Hematopoietic multipotent progenitor cell treated with erythropoietin and hydrocortisone succinate and interleukin-3 and kit ligand, for 6 days (in vitro differentiated cells): ENCODE data around the gene PRDX3.
"Not testable (repeated sequence)": the region's sequence is repeated elsewhere in the genome, so short reads cannot be mapped to it uniquely, and the experiment has no call there.

ENCODE experiments used
- DNase-seq: peaks from one replicate; pipeline ENCODE4 v3.0.0-alpha.2; 2015

The PRDX3 gene

DNA sequence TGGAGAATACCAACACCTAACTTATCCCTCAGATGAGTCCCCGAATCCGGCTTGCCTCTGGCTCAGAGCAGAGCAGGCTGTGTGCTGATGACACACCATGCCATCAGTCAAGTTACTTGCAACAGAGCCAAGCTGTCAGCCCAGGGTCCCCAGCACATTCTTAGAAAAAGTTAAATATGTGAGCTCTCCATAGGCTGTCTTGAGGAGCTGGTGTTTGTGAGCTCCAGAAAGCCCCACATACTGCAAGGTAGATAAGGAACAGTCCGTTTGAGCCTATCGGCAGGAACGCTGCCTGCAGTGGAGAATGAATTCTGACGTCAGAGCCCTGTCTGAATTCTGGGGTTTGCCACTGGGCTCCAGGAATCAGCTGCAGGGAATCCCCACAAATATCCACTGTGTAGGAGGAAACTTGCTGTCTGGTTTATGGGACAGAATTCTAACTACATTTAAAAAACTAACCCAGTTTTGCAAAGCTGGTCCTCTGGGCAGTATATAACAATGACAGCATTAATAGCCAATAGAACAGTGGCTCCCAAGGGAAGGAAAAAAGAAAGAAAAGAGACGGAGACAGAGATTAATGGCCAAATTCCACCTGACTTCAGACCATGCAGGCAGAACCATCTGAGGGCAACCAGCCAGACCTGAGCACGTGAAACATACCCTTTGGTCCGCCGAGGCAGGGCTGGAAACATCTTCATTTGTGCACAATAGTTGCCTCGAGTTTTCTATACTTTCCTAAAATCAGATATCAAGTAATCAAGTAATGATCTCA, 16.7 kb downstream of the PRDX3 start:
- no peak for DNase-seq

DNA sequence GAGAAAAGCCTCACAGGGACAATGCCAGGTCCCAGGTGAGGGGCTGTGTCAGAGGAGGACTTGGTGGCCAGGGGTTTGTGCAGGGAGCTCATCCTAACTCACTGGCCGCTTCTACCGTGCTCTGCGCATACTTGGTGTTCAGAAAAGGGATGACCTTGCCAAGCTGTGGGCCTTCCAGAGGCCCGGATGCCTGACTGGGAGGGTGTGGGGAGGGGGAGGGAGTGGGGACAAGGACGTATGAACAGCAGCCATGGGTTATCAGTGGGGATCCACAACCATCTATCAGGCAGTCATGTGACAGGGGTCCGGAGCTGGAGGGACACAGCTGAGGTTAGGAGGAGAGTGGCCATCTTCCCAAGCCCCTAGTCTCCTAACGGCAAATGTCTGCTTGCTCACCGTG, 19.3 kb downstream of the PRDX3 start:
- DNase-seq = no peak

DNA sequence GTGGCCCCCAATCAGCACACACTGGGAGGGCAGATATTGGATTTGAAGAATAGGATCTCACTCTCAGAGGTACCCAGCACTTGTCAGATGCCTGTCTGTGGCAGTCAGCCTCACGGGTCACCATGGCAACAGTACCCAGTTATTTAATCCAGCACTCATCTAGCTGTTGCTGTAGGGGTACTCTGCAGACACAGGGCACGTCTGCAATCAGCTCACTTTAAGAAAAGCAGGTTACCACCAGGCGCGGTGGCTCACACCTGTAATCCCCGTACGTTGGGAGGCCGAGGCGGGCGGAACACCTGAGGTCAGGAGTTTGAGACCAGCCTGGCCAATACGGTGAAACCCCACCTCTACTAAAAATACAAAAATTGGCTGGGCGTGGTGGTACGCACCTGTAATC, 25.0 kb downstream of the PRDX3 start:
- no peak for DNase-seq

GRCh38 chr10:119153041-119153440, 25.6 kb downstream of the PRDX3 start:
- no peak for DNase-seq

DNA sequence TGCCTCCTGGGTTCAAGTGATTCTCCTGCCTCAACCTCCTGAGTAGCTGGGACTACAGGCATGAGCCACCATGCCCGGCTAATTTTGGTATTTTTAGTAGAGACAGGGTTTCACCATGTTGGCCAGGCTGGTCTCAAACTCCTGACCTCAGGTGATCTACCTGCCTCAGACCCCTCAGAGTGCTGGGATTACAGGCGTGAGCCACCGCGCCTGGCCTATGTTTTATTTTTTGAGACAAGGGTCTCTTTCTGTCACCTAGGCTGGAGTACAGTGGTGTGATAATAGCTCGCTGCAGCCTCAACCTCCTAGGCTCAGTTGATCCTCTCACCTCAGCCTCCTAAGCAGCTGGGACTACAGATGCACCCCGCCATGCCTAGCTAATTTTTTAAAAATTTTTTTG, 27.0 kb downstream of the PRDX3 start:
- not testable (repeated sequence) for DNase-seq

GRCh38 chr10:119149729-119150128, 28.9 kb downstream of the PRDX3 start:
- peak; percentile 50 for DNase-seq

GRCh38 chr10:119149157-119149556, 29.5 kb downstream of the PRDX3 start:
- no peak for DNase-seq

- DNase-seq = no peak
Observed at GRCh38 chr10:119143657-119144056, 35.0 kb downstream of the PRDX3 start.

- DNase-seq = no peak
Observed at GRCh38 chr10:119140603-119141245, 37.9 kb downstream of the PRDX3 start.

- peak; percentile 84 for DNase-seq
Observed at GRCh38 chr10:119139464-119140067, 39.0 kb downstream of the PRDX3 start.

DNA sequence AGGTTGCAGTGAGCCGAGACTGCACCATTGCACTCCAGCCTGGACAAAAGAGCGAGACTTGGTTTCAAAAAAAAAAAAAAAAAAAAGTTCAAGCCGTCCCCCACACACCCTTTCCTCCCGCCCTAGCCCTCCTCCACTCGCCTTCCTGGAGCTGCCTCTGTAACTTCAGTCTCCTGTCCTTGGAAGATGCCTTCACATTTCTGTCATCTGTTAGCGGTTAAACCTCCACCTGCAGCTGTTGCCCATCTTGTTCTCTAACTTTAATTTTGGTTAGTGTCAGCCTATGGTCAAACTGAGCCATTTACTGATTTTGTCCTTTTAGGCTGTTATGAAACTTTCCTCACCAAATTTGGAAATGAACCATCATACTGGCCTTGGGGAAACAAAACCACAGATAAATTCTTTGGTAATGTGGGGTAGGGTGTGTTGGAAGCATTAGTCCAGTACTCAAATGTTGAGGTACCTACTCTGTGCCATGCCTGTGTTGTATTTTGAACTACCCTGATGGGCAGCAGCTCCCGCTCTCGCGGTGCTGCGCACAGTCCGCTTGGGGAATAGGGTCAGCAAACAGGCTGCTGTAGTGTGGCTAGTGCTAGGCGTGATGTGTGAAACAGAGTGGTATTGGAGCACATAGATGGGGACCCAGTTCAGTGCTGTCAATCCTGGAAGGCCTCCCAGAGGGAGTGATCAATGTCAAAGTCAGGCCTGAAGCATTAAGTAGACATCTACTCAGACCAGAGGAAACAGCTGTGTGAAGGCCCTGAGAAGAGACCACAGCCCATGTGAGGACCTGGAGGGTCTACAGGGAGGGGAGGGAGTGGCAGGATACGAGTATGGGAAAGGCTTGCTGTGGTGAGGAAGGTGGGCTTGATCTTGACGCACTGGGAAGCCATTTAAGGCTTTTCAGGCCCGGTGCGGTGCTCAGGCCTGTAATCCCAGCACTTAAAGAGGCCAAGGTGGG, 40.0 kb downstream of the PRDX3 start:
- peak; percentile 63 for DNase-seq

- DNase-seq = peak; percentile 30
Observed at GRCh38 chr10:119137878-119138277, 40.7 kb downstream of the PRDX3 start.

DNA sequence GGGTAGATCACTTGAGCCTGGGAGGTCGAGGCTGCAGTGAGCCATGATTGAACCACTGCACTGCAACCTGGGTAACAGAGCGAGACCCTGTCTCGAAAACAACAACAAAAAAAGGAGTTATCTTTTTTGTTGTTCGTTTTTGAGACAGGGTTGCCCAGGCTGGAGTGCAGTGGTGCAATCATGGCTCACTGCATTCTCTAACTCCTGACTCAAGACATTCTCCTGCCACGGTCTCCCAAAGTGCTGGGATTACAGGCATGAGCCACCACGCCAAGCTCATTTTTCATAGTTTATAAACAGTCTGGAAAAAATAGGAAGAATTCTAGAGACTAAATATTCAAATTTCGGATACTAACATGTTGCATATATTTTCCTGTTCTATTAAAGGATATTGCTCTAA, 42.5 kb downstream of the PRDX3 start:
- no peak for DNase-seq

GRCh38 chr10:119135513-119135881, 43.1 kb downstream of the PRDX3 start:
- peak; percentile 80 for DNase-seq

- DNase-seq = no peak
Observed at GRCh38 chr10:119133949-119134348, 44.7 kb downstream of the PRDX3 start.

GRCh38 chr10:119132521-119133345, 45.9 kb downstream of the PRDX3 start:
- no peak for DNase-seq

GRCh38 chr10:119131512-119132240, 46.9 kb downstream of the PRDX3 start:
- peak; percentile 88 for DNase-seq

GRCh38 chr10:119129721-119130120, 48.9 kb downstream of the PRDX3 start:
- no peak for DNase-seq

DNA sequence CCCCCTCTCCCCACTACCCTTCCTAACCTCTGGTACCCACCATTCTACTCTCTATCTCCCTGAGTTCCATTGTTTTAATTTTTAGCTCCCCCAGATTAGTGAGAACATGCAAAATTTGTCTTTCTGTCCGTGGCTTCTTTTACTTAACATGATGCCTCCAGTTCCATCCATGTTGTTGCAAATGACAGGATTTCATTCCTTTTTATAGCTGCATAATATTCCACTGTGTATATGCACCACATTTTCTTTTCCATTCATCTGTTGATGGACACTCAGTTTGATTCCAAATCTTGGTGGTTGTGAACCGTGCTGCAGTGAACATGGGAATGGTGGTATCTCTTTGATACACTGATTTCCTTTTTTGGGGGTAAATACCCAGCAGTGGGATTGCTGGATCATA, 52.7 kb downstream of the PRDX3 start:
- no peak for DNase-seq

- no peak for DNase-seq
Observed at GRCh38 chr10:119120875-119121274, 57.7 kb downstream of the PRDX3 start.

- DNase-seq = no peak
Observed at GRCh38 chr10:119120413-119120867, 58.2 kb downstream of the PRDX3 start.
